ENCODE measurements around the gene TP53BP2. TPM values are rescaled to one million over a fixed set of nuclear protein-coding genes. Genes with fewer than 3 reads are reported as not detected.

Gene TP53BP2
- total RNA-seq, 1 experiment from 2014 or later: 32.0 TPM

DNA sequence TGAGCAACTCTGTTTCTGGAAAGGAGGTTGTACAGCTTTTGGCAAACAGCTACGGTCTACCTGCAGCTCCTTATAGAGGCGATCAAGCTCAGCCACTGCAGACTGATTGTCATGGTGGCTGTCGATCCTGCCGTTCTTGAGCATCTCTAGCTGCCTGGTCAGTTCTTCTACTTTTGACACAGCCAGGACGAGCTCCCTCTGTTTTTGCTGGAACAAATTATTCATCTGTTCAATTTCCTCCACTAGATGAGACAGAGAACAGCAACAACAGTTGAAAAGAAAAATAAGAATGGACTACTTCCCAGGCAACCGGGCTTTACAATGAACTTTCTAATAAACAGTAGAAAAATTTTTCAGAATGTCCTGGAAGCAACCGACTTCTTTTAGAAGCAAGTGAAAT, 42.5 kb downstream of the TP53BP2 start:
- CTCF ChIA-PET: interaction anchor here (0.8 kb wide), 1 partner anchor 102 kb away, joined by 3 read pairs; no protein-coding TSS in a partner anchor

GRCh38 chr1:223802602-223803001, 43.1 kb downstream of the TP53BP2 start:
- Histone ChIP-seq H2AFZ (ENCODE audit: low read length) (no peak overlapping the region), H3F3A (ENCODE audit: low read length, unreplicated experiment) (no peaks in the 10 kb centered on the region), H4K20me1 (ENCODE audit: low read length) (no peaks in the 10 kb centered on the region), H3K27me3 (ENCODE audit: low read length) (no peaks in the 10 kb centered on the region), H3K36me3 (ENCODE audit: low read depth, low read length) (peaks cover 47% of the 10 kb centered on the region; the same call in 1 of the 2 replicates), H3K27ac (ENCODE audit: low read length) (no peak overlapping the region), H3K9me2 (replicated peaks; ENCODE audit: low read length) (no peaks in the 10 kb centered on the region), H3K9me3 (ENCODE audit: low read length) (no peaks in the 10 kb centered on the region), H3K9ac (ENCODE audit: low read length) (no peak overlapping the region), H3K4me2 (ENCODE audit: low read length) (no peak overlapping the region), H3K4me3 (ENCODE audit: low read length) (no peak overlapping the region), H3K79me2 (ENCODE audit: low read length) (no peaks in the 10 kb centered on the region), H3K4me1 (ENCODE audit: insufficient read depth, low read length) (no peaks in the 10 kb centered on the region)
- ChIA-PET POLR2A (ENCODE audit: unreplicated experiment) (no interaction called here), CTCF (interaction anchor here (0.8 kb wide), 1 partner anchor 101 kb away, joined by 3 read pairs; no protein-coding TSS in a partner anchor)
- TF ChIP-seq EZH2 (IDR thresholded peaks at IDR 0.05; ENCODE audit: low read length, unreplicated experiment): no peak
- ATAC-seq (no peak), DNase-seq (no peak)
- no TSS peak for BruUV-seq (replicated peaks)
- intact Hi-C loops (cut with micrococcal nuclease): no loop called here

More for the DNA sequence above, 42.5 kb downstream of the TP53BP2 start:
- Histone ChIP-seq H3K9me2 (replicated peaks; ENCODE audit: low read length) (no peaks in the 10 kb centered on the region), H3F3A (ENCODE audit: low read length, unreplicated experiment) (no peaks in the 10 kb centered on the region), H4K20me1 (ENCODE audit: low read length) (no peaks in the 10 kb centered on the region), H3K27me3 (ENCODE audit: low read length) (no peaks in the 10 kb centered on the region), H2AFZ (ENCODE audit: low read length) (no peak overlapping the region), H3K36me3 (ENCODE audit: low read depth, low read length) (peaks cover 46% of the 10 kb centered on the region; the same call in 1 of the 2 replicates), H3K9ac (ENCODE audit: low read length) (no peak overlapping the region), H3K4me2 (ENCODE audit: low read length) (no peak overlapping the region), H3K27ac (ENCODE audit: low read length) (no peak overlapping the region), H3K9me3 (ENCODE audit: low read length) (no peaks in the 10 kb centered on the region), H3K4me3 (ENCODE audit: low read length) (no peak overlapping the region), H3K4me1 (ENCODE audit: insufficient read depth, low read length) (no peaks in the 10 kb centered on the region), H3K79me2 (ENCODE audit: low read length) (no peaks in the 10 kb centered on the region)
- BruUV-seq (replicated peaks): no TSS peak
- ATAC-seq: no peak
- POLR2A ChIA-PET (ENCODE audit: unreplicated experiment): no interaction called here
- no peak for TF ChIP-seq EZH2phosphoT487 (IDR thresholded peaks at IDR 0.05; ENCODE audit: borderline replicate concordance, low read length)
- no peak for TF ChIP-seq EZH2 (IDR thresholded peaks at IDR 0.05; ENCODE audit: low read length, unreplicated experiment)
- TF ChIP-seq CTCF (conservative IDR thresholded peaks at IDR 0.05; ENCODE audit: low read depth, low read length): no peak
- no peak for DNase-seq
- intact Hi-C loops (cut with micrococcal nuclease): no loop called here

DNA sequence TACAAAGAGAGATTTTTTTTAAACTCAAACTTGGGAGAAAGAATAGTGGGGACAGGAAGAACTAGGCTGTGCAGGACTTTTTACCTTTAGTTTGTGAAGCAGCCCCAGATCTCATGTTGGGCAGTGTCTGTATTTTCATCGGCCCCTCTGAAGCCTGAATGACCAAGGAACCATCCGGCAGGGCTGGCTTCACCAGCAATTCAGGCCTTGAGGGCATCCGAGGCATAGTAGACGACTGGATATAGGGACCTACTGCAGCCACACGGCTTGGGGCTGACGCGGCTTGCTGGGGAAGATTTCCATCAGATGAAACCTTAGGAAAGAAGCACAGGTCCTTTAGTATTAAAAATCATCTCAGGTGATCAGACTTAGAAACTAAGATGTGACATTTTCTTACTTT, 43.7 kb downstream of the TP53BP2 start:
- no peak overlapping the region for H3K27ac ChIP-seq (ENCODE audit: low read length)
- intact Hi-C loops (cut with micrococcal nuclease): no loop called here
- H3K4me2 ChIP-seq (ENCODE audit: low read length): no peak overlapping the region
- peaks cover 43% of the 10 kb centered on the region; the same call in 1 of the 2 replicates for H3K36me3 ChIP-seq (ENCODE audit: low read depth, low read length)
- H3K4me3 ChIP-seq (ENCODE audit: low read length): no peak overlapping the region
- H3K27me3 ChIP-seq (ENCODE audit: low read length): no peaks in the 10 kb centered on the region
- no peaks in the 10 kb centered on the region for H3F3A ChIP-seq (ENCODE audit: low read length, unreplicated experiment)
- TF ChIP-seq EZH2phosphoT487 (IDR thresholded peaks at IDR 0.05; ENCODE audit: borderline replicate concordance, low read length) (no peak), CTCF (conservative IDR thresholded peaks at IDR 0.05; ENCODE audit: low read depth, low read length) (no peak), EZH2 (IDR thresholded peaks at IDR 0.05; ENCODE audit: low read length, unreplicated experiment) (no peak)
- DNase-seq (no peak), ATAC-seq (no peak)
- CTCF ChIA-PET: no interaction called here
- no peak overlapping the region for H2AFZ ChIP-seq (ENCODE audit: low read length)
- no peaks in the 10 kb centered on the region for H3K79me2 ChIP-seq (ENCODE audit: low read length)
- POLR2A ChIA-PET (ENCODE audit: unreplicated experiment): no interaction called here
- H3K9me2 ChIP-seq (replicated peaks; ENCODE audit: low read length): no peaks in the 10 kb centered on the region
- H3K9me3 ChIP-seq (ENCODE audit: low read length): no peaks in the 10 kb centered on the region
- no peak overlapping the region for H3K9ac ChIP-seq (ENCODE audit: low read length)
- no peaks in the 10 kb centered on the region for H3K4me1 ChIP-seq (ENCODE audit: insufficient read depth, low read length)
- BruUV-seq (replicated peaks): no TSS peak
- H4K20me1 ChIP-seq (ENCODE audit: low read length): no peaks in the 10 kb centered on the region

Measured in PC-3 (cell line).